ENCODE results near the gene CEP152.

DNA sequence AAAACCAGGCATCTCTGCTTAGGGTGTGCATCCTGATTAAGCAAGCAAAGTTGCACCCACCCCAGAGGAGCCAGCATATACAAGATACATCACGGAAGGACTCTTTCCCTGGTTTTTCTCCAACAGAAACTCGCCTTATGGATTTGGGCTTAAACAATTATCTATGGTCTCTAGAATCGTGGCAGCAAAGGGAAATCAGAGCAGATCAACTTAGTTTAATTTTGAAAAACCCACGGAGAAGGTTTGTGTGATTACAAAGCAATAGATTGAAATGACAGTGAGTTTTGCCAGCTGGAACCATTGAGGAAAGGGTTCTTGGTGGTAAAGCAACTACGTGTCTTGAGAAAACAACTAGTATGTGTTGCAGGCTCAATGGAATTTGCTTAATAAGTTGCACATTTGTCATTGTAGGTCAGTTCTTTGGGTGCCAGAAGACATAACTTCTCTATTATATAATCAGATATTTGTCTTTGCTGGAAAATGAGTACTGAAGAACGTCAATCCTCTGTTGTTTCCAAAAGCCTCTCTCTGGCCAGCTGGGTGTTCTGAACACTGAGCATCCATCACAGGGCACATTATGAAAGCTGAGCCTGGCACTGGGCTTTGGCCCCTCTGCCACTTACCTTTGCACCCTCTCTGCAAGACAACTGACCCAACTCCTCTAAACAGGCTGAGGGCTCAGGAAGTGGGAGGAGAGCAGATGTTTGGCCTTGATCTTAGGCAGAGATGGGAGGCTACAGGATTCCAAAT lies 89.6 kb downstream of the CEP152 start:
- TF ChIP-seq EZH2 (IDR thresholded peaks at IDR 0.05) (no peak), POLR2AphosphoS5 (IDR thresholded peaks at IDR 0.05; ENCODE audit: borderline replicate concordance, low read depth, low read length) (no peak), FOXP2 (optimal IDR thresholded peaks at IDR 0.05; ENCODE audit: control extremely low read depth, extremely low read length, insufficient read depth) (no peak)

All from SK-N-MC (cell line).